ENCODE measurements around the gene STRIP2.

The STRIP2 gene

GRCh38 chr7:129389829-129390228, 44.4 kb upstream of the STRIP2 start:
- TF ChIP-seq, protein P1, sequence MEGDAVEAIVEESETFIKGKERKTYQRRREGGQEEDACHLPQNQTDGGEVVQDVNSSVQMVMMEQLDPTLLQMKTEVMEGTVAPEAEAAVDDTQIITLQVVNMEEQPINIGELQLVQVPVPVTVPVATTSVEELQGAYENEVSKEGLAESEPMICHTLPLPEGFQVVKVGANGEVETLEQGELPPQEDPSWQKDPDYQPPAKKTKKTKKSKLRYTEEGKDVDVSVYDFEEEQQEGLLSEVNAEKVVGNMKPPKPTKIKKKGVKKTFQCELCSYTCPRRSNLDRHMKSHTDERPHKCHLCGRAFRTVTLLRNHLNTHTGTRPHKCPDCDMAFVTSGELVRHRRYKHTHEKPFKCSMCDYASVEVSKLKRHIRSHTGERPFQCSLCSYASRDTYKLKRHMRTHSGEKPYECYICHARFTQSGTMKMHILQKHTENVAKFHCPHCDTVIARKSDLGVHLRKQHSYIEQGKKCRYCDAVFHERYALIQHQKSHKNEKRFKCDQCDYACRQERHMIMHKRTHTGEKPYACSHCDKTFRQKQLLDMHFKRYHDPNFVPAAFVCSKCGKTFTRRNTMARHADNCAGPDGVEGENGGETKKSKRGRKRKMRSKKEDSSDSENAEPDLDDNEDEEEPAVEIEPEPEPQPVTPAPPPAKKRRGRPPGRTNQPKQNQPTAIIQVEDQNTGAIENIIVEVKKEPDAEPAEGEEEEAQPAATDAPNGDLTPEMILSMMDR (conservative IDR thresholded peaks at IDR 0.05), result no peak
- no peak overlapping the region for H3K27ac ChIP-seq

DNA sequence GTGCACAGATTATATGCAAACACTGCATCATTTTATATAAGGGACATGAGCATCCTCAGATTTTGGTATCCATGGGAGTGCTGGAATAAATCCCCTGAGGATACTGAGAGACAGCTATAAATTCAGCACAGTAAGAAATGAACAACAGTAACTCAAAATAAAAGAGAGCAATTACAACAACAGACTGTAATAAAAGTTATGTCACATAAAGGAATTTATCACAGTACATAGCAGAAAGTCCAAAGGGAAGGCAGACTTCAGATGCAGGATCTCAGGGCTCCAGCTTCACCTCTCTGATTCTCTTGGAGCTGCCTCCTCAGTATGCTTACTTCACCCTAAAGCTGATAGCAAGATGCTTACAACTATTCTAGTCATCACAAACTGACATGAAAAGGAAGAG, 43.9 kb upstream of the STRIP2 start:
- no peak overlapping the region for H3K27ac ChIP-seq
- TF ChIP-seq, protein P1 (conservative IDR thresholded peaks at IDR 0.05), result no peak

DNA sequence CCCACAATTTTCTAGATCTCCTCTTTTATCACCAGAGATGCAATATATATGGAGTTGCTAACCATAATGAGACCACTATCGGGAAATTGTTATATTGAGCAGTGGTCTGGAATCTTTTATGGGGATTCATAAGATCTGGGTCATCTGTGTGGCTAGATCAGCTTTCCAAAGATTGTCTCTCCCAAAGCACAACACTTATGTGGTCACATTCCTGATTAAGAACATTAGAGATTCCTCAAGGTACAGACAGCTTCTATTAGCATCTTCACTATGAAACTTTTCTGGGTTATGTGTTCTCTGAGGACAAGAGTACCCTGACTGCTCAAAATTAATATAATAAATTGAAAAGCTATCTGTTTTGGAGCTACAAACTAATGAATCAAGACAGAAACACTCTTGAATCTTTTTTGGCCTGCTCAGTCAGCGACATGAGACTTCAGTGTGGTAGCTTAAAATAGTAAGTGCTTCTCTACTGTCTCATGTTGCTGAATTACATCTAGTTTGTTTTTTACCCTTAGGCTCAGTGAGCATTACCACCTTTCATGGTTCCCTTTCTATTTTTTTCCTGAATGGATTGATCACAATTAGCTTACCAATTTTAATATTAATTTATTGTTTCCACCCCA, 42.6 kb upstream of the STRIP2 start:
- H3K27ac ChIP-seq, result no peak overlapping the region
- TF ChIP-seq, protein P1 (conservative IDR thresholded peaks at IDR 0.05), result no peak

- no peak overlapping the region for H3K27ac ChIP-seq
- TF ChIP-seq, protein P1 (conservative IDR thresholded peaks at IDR 0.05), result no peak
These were observed 41.0 kb upstream of the STRIP2 start for GRCh38 chr7:129393255-129393654.

- TF ChIP-seq, protein P1 (conservative IDR thresholded peaks at IDR 0.05), result no peak
- H3K27ac ChIP-seq, result no peak overlapping the region
These were observed 40.1 kb upstream of the STRIP2 start for GRCh38 chr7:129394101-129394500.

- TF ChIP-seq, protein P1 (conservative IDR thresholded peaks at IDR 0.05), result no peak
- H3K27ac ChIP-seq, result no peak overlapping the region
These were observed 39.0 kb upstream of the STRIP2 start for GRCh38 chr7:129394982-129395914.

- TF ChIP-seq, protein P1 (conservative IDR thresholded peaks at IDR 0.05), result no peak
- no peak overlapping the region for H3K27ac ChIP-seq
These were observed 32.8 kb upstream of the STRIP2 start for GRCh38 chr7:129401228-129401966.
